Hematopoietic multipotent progenitor cell (in vitro differentiated cells): ENCODE results near the gene MEP1A. TPM values are rescaled to one million over a fixed set of nuclear protein-coding genes. Genes with fewer than 3 reads are reported as not detected.
A peak's percentile ranks its signal among the peaks of the same experiment; 100 is the strongest.
"Not testable (repeated sequence)": the region's sequence is repeated elsewhere in the genome, so short reads cannot be mapped to it uniquely, and the experiment has no call there.

ENCODE experiments used
- DNase-seq, 3 donors: peaks; one replicate each; pipeline ENCODE4 v3.0.0-alpha.2; 2011 to 2015; ENCODE audit warnings: low read depth in 2 of 3, low spot score in 2 of 3
- total RNA-seq: library from RNA; depleted of rRNA; stranded (reverse); fragments of >200 nt; gene quantifications from one replicate; pipeline ENCODE4 v1.2.3, GENCODE V29; 2012

Gene MEP1A
- total RNA-seq, 1 donor = not detected

DNA sequence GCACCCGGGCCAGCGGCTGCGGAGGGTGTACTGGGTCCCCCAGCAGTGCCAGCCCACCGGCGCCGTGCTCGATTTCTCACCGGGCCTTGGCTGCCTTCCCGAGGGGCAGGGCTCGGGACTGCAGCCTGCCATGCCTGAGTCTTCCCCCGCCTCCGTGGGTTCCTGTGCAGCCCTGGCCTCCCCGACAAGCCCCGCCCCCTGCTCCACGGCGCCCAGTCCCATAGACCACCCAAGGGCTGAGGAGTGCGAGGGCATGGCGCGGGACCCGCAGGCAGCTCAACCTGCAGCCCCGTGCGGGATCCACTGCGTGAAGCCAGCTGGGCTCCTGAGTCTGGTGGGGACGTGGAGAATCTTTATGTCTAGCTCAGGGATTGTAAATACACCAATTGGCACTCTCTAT is 18.5 kb upstream of the MEP1A start:
- DNase-seq = not testable (repeated sequence)

DNA sequence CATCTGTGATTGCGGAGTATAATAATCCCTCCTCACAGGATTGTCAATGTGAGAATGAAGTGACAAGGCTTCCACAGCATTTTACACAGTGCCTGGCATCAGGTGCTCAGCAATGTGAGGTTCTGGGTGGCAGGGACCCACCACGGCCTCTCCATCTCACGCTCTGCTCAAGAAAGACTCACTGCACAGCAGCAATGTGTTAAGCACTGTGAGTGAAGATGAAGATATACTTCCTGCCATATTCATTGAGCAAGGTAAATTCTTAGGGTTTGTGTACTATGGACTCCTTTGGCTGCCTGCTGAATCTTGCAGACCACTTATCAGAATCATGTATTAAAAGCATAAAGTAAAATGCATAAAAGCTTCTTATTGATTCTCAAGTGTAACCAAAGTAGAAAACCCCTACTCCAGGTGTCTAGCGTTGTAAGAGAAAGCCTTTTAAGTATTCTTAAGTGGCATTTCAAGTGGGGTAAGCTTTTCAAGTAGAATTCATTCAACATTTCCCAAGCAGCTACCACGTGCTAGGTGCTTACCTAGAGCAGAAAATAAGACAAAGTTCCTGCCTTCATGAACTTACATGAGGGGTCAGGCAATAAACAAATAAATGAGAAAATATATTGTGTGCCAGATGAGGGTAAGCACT is 17.0 kb upstream of the MEP1A start:
- DNase-seq = no peak

DNA sequence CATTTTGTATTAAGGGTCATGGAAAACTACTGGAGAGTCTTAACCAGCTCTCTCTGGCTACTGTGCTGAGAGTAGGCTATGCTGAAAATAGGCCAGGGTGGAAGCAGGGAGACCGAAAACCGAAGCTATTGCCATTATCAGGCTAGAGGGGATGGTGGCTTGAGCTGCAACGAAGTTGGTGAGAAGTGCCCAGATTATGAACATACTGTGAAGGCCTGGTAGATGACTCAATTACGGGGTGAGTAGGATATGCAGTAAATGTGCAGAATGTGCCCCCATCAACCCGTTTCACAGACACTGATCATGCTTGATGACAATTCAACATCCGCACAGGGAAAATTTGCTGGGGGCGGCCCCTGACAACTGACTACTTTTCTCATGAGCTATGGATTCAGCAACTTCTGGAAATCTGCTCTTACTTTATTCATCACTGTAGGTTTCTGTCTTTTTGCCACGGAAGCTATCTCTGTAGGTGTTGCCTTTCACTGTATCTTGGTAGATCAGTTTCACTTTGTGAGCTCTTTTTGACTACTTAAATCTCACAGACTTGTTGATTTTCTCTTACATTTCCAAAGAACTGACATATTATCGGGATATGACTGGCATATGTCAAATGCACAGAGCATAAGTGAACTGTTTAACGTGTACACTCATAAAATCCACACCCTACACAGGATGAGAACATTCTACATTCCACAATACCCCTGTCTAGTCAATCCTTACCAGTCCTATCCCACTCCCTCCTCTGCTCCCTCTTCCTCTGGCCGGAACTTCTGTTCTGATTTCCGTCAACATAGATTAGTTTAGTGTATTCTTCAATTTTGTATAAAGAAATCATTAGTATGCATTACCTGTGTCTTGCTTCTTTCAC is 15.5 kb upstream of the MEP1A start:
- DNase-seq = no peak

DNA sequence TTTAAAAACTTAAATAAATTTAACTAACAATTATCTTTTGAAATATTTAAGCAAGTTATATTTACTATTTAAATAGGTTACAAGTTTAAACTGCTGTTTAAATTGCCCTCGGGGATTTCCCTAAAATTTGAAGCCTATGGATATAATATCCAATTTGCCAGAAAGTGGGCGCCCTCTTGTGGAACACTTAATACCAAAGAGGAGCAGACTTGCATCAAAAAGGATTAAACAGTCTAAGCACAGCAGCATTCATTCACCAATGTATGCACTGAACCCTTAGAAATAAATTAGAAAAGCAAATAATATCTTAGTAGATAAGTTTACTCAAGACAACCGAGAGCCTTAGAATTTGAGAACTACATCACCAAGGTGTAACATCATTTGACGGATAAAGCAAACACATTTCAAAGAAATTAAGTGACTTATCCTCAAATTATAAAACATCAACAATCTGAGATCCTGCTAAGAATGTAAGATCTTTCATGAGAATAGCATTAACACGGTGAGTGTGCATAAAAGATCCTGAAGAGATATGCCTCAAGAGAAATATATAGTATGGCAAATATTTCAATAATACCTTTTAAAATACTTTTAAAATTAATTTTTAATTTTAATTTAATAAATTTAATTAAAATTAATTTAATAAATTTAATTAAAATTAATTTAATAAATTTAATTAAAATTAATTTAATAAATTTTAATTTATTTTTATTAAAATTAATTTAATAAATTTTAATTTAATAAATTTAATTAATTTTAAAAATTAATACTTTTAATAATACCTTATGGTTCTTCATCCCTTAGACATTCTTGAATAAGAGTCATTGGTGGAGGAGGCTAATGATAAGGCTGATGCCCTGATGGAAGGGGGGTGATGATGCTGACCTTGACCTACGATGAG is 11.5 kb upstream of the MEP1A start:
- peak in 2 of 3 donors; percentile 61 to 78 for DNase-seq

DNA sequence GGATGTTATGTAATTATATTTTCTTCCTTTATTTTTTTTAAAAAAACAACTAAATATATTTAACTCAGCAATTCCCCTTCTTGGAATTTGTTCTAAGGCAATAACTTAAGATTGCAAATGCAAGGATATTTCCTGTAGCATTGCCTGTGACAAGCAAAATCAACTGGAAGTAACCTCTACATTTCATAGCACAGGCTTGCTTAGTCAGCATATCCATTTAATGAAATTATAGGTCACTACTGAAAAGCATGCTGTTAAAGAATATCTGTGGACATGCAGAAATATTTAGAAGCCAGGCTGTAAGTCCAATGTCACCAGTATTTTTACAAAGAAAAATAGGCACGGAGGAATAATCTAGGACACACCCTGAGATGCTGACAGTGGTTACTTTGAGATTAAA is 8.7 kb upstream of the MEP1A start:
- DNase-seq = no peak

DNA sequence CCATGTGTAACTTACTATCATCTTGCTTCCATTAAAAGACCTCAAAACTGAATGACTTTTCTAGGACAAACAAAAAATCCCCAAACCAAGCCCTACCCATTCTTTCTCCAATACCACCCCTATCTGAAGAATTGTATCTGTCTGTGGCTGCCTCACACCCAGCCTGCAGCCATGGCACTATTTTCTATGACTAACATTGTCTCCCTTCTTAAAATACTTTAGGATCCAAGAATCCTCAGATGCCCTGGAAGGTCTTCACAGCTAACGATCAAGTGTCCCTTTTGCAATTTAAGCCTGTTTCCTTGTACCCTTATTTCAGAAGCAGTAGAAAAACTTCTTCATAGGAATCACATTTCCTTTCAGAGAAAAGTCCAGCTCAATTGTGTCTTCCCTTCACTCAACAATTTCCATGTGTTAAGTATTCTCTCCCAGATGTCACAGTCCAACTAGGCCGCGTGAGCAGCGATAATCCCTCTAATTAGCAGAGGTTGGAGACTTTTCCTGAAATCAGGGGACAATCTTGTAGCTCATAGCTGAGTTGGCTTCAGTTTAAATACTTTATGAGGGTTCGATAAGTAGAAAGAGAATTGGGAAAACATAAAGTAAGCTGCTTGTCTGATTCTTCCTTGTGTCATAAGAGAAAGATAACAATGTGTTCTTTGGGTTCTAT is 5.2 kb upstream of the MEP1A start:
- no peak for DNase-seq

DNA sequence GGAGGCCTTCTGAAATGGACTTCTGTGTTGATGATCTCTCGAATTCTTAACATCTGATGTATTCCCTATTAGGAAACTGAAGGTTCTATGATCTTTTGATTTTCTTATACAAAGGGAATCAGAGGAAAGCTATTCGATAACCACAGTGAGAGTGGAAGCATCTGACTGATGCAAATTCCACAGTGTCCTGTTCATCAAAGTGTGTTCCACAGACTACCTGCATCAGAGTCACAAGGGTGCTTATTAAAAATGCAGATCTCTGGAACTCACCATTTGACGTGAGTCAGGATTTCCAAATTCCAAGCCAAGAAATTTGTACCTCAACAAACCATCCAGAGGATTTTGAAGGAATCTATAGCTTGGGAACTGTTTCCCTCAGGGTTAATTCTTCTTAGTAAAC is 4.4 kb upstream of the MEP1A start:
- DNase-seq = no peak

DNA sequence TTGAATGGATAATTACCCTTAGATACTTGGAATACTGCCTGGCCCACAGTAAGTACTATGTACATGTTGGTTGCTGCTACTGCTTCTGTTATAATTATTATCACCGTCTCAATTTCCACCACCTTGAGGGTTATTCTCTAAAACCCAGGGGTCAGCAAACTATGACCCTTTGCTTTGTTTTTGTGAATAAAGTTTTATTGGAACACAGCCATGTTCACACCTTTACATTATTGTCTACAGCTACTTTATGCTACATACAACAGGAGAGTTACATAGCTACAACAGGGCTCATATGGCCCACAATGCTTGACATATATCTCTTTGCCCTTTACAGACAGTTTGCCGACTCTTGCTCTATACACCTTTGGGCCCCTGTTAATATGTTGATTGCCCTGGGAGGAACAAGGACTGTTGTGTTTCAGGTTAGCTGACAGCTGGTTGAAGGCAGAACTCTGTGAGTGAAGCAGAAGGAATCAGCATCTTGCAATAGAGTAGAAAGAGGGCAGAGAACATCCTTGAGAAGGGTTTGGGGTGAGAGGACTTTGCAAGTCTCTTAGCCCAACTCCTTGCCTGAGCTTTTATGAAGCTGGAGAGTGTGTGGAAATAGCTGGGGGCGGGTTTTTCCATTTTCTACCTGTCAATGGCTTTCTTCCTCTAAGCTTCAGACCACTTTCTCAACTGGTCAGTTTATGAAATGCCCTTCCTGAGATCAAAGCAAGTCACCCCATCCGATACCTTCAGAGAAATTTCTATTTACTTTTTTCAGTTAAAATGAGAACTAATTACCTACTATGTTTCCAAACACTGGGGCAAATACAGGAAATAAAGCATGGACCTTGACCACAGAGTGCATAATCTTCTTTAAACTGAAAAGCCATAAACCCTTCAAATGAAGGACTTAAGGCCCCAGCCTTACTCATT is 3.5 kb upstream of the MEP1A start:
- DNase-seq = no peak

DNA sequence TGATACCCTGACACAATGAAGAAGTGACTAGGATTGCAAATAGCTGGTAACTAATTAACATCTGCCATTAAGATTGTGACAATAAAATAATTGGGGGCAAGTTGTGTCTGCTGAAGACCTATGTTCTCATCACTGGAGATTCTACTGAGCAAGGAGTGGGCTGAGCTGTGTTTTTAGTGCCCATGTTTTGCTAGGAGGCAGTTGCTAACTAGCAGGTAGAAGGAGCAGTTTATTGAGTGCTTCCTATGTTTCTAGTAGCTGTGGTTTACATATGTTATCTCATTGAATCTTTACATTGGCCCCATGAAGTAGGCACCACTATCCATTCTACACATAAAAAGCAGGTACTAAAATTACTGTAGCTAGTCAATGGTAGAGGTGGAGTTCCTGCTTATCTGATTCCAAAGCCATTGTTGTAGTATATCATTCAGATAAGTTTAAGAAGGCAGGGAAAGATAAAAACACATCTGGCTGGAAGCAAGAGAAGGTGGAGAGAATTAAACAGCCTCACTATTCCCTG is 2.8 kb upstream of the MEP1A start:
- DNase-seq = no peak

DNA sequence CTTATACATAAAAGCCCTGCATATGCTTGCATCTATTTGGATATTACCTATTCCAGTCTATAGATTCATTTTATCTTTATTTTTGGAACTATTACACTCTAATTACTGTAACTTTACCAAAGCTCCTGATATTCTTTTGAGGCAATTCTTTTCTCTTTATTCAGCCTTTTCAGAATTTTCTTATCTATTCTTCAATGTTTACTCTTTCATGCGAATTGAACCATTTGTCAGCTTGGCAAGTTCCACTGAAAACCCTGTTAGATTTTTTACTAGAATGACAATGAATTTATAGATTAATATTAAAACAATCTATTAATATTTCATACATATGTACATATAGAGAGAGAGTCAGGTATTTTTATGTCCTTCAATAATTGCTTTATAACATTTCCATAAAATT is 554 bp upstream of the MEP1A start:
- no peak for DNase-seq

DNA sequence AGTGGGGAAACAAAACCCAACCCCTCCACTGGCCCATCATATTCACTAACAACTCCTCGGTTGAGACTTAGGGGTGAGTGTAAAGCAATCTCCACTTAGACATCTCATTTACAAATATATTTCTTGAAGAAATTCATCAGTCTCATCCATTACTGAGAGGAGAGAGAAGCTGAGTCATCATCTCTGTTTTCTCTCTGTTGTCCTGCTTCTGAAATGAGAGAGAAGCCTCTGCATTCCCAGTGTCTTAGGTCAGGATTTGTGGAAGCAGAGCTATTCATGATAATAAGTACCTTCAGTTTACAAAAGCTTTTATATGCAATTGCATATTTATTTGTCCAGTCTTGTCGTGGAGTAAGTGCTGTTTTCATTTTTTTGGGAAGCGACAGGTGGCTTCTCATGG is 879 bp downstream of the MEP1A start:
- DNase-seq = no peak

DNA sequence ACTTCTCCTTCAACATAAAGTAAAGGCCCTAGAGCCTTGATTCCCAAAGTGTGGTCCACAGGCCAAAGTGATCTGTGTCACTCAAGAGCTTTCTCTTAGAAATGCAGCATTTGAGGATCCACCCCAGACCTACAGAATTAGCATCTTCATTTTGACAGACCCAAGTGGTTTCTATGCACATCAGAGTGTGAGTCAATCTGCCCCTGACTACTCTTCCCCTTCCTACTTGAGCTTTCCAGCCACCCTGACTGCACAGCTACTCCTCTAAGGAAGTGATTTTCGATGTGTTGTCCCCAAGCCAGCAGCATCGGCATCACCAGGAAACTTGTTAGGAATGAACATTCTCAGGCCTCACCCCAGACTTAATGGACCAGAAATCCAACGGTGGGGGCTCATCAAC is 2.6 kb downstream of the MEP1A start:
- DNase-seq = no peak

DNA sequence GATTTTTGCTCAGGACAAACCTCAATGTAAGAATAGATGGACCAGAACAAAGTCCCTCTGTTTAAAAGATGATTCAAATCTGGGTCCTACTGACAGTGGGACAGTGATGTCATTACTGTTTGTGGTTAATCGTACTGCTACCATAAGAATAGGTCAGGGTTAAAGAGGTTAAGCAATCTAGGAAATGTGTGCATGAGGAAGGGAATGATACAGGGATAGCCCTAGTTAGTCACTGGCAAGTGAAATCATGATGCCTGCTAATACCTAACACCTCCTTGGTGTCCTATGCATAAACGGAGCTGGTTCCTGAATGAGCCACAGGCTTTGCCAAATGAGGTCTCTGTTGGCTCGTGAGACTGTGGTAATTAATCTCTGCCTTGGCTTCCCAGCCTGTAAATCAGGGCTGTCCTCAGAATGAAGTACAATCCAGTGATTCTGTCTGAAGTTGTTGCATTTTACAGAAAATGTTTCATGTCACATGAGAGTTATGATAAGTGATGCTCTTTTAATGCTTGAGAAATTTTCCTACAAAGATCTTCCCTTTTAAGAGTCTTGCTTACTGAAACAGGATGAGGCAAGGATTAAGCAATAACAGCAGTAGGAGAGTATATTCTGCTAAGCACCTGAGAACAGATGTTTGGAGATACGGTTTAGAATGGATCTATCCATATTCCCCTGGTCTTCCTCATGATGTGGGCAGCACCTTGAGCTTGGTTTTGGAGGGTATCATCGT is 3.8 kb downstream of the MEP1A start:
- no peak for DNase-seq

DNA sequence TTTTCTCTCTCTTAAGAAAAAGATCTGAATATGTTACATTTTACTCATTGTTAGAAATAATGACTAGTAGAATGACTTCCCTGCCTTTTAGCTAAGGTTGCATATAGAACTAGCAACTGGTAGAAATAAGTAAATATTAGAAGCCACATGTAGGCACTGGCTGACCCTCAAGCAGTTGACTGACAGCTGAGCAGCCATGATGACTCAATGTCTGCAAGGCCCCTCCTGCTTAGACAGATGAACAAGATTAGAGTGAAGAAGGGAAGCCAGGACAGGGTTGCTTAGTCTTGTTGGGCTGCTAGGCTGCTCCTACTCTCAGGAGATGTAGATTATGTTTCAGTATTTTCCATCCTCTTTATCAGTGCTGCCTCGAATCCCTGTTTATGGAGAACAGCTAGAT is 6.5 kb downstream of the MEP1A start:
- no peak for DNase-seq

DNA sequence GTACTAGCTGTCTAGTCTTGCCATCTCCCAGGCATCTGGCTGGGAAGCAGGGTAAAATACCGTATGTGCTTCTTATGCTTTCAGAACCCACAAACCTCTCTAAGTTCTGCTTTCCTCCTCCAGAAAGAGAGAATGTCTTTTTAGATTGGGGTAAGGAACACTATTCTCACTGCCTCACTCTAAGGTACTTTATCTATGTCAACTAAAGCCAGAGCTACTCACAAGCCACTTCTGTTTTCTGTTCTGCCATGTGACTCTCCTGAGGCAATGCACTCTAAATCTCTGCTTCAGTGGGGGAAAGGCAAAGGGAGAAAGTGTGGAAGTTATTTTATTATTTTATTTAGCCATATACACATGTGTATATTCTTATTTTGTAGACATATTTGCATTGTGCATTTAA is 15.6 kb downstream of the MEP1A start:
- DNase-seq = peak in 2 of 3 donors; percentile 11 to 71

DNA sequence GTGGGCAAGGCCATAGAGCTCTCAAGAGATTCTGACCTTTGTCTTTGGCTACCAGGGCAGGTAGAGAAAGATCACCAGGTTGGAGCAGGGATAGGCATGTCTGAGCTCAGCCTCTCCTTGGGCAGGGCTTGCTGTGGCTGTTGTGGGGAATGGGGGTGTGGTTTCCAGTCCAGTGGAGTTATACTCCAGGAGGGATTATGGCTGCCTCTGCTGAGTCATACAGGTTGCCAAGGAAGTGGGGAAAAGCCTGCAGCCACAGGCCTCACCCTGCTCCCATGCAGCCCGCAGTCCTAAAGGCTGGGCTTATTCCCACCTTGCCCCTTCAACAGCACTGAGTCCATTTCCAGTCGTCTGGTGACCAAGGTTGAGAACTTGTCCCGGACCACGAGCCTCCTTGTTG is 21.9 kb downstream of the MEP1A start:
- DNase-seq = no peak

DNA sequence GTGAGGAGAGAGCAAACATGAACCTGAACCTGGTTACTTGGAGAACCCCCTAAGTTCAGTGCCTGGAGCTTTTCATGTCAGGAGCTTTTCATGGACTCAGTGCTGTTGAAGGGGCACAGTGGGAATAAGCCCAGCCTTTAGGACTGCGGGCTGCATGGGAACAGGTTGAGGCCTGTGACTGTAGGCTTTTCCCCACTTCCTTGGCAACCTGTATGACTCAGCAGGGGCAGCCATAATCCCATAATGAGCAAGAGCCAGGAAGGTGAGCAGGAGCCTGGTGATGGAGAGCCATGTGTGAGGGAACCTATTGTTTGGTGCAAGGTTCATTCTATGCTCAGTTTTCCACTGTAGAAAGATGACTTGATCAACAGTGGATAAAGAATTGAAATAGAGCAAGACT is 23.4 kb downstream of the MEP1A start:
- DNase-seq = no peak

DNA sequence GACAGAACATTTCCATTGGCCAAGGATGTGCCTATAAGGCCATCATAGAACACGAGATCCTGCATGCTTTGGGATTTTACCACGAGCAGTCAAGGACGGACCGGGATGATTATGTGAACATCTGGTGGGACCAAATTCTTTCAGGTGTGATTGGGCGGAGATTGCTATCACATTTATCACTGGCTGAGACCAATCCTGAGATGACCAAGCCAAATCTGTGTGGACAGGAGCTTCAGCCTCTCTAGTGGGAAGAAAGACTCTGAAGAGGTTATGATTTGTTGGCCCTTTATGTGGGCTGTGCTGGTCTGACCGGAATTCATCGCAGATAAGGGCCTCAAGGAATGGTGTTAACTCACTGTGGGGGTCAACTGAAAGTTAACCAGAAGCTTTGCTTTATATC is 26.4 kb downstream of the MEP1A start:
- DNase-seq = no peak

DNA sequence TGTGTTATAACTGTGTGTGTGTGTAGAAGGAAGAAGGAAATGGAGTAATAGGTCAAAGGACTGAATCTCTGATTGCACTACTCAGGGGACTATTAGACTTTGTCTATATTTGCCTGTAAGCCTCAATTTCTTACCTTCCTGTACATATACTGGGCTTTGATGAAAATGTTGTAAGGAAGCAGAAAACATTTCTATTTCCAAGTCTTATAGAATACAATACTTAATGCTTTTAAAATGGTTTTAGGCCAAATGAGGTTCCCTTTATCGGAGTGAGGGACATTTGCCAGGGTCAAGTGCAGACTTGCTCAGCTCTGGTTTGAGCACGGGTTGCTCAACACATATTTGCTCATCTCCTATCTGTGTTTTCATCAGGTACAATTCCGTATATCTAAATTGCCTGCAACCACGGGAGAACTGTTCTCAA is 28.3 kb downstream of the MEP1A start:
- DNase-seq = no peak
